Ovary (tissue), 9 donors: ENCODE results near the gene DDR1. TPM values are rescaled to one million over a fixed set of nuclear protein-coding genes. Genes with fewer than 3 reads are reported as not detected.
A peak's percentile ranks its signal among the peaks of the same experiment; 100 is the strongest.

Source experiments
- DNase-seq, 5 donors: peaks; one replicate each; pipeline ENCODE4 v3.0.0-alpha.2; 2019 to 2020
- H3K27ac ChIP-seq, 2 donors: fragments of 200-600 bp; one replicate each; pipeline versions ENCODE4 v1.5.1 to v1.8.0; 2019 to 2022
- H3K27me3 ChIP-seq: fragments of 200-600 bp; one replicate; pipeline ENCODE4 v1.8.0; 2022
- H3K36me3 ChIP-seq: fragments of 200-600 bp; sonication (generic); one replicate; pipeline ENCODE4 v1.5.1; 2019
- H3K4me1 ChIP-seq: one replicate; pipeline ENCODE4 v1.8.1; 2013; ENCODE audit warnings: mild to moderate bottlenecking, moderate library complexity; ENCODE audit not compliant: insufficient read depth
- H3K4me3 ChIP-seq: fragments of 200-600 bp; sonication (generic); one replicate; pipeline ENCODE4 v1.5.1; 2017
- H3K9me3 ChIP-seq, 2 donors: fragments of 200-600 bp in 1 of 2; sonication (generic) in 1 of 2; one replicate each; pipeline versions ENCODE4 v1.5.1 to v1.8.1; 2013 to 2019; ENCODE audit warnings: mild to moderate bottlenecking in 1 of 2, moderate library complexity in 1 of 2
- EP300 ChIP-seq: sonication (generic); formaldehyde crosslinking; IDR thresholded peaks from one replicate; pipeline ENCODE4 v1.6.1; 2017; ENCODE audit warnings: antibody characterized with exemption
- POLR2A ChIP-seq: fragments of 450-650 bp; IDR thresholded peaks from one replicate; pipeline ENCODE4 v1.6.1; 2017; ENCODE audit warnings: antibody characterized with exemption, mild to moderate bottlenecking, moderate library complexity
- WGBS, 3 donors: extraction: QIAGEN DNeasy Blood & Tissue Kit in 1 of 3; methylation state at CpG; one replicate each; pipeline versions ENCODE4 v1.1.5 to v1.1.7; 2013 to 2017; 5-methylcytosine and 5-hydroxymethylcytosine counted together
- intact Hi-C, 4 donors: fragments of 100-400 bp; cut with DNase I; formaldehyde crosslinking; loops; one replicate each; pipeline versions ENCODE4 v1.11.0 to v1.15.1; 2022 to 2023
- polyA plus RNA-seq, 2 donors: library from polyadenylated mRNA; stranded (reverse); fragments of 200-250 nt in 1 of 2; fragments of 350-450 nt in 1 of 2; fragmentation: Illumina TruSeq in 1 of 2; extraction: RNeasy Lipid Tissue Mini Kit (QIAGEN cat#74804) in 1 of 2; gene quantifications; one replicate each; pipeline ENCODE4 v1.2.3, GENCODE V29; 2013 to 2014
- total RNA-seq, 7 donors: library from RNA; depleted of rRNA in 2 of 7; stranded (reverse); fragments of >200 nt in 2 of 7; fragmentation: NEBNext Ultra II Directional in 3 of 7; extraction: Animal tissue kit (Norgen Biotek cat#: 25700) in 3 of 7; gene quantifications; one replicate each; pipeline versions ENCODE4 v1.1.0 to v1.2.4, GENCODE V29; 2016 to 2023
- TF ChIP-seq, protein P1 (sequence below), 3 donors: fragments of 450-650 bp in 2 of 3; fragments of 200-600 bp in 1 of 3; IDR thresholded peaks; one replicate each; pipeline versions ENCODE4 v1.5.1 to v1.8.0; 2016 to 2022; ENCODE audit warnings: antibody characterized with exemption in 3 of 3, mild to moderate bottlenecking in 1 of 3
- donor health status: DM: no; HTN: no; CAD: no; lungs with moderate emphysema.
- donor health status: DM: no; HTN: no; CAD: no.
- donor health status: Bipolar disorder and iron deficiency.
- donor health status: DM: yes; HTN: yes; CAD: no.
- donor health status: DM: no; HTN: no; CAD: no.
- donor health status: DM: yes; HTN: yes; CAD: no.

Gene DDR1
- total and polyA plus RNA-seq, 9 donors = 20.1 to 116 (median 64.5) TPM

DNA sequence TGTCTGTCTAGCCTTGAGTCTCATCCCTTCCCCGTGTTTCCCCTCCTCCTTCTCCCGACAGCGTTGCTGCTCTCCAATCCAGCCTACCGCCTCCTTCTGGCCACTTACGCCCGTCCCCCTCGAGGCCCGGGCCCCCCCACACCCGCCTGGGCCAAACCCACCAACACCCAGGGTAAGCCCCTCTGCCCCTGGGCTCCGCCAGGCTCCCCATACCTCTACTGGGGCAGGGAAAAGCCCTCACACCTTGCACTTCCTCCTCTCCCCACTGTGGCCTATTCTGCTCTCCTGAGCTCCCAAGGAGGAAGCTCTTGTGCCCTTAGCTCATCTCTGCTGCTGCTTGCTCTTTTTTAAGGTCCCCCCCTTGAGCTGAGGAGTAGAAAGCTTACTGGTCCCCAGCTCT is 11.0 kb downstream of the DDR1 start:
- WGBS, 3 donors = 71 to 78% (median 77%) methylated on average over 10 of the region's 10 CpGs
- TF ChIP-seq, protein P1, sequence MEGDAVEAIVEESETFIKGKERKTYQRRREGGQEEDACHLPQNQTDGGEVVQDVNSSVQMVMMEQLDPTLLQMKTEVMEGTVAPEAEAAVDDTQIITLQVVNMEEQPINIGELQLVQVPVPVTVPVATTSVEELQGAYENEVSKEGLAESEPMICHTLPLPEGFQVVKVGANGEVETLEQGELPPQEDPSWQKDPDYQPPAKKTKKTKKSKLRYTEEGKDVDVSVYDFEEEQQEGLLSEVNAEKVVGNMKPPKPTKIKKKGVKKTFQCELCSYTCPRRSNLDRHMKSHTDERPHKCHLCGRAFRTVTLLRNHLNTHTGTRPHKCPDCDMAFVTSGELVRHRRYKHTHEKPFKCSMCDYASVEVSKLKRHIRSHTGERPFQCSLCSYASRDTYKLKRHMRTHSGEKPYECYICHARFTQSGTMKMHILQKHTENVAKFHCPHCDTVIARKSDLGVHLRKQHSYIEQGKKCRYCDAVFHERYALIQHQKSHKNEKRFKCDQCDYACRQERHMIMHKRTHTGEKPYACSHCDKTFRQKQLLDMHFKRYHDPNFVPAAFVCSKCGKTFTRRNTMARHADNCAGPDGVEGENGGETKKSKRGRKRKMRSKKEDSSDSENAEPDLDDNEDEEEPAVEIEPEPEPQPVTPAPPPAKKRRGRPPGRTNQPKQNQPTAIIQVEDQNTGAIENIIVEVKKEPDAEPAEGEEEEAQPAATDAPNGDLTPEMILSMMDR (IDR thresholded peaks at IDR 0.05) = no peak
- TF ChIP-seq EP300 (no peak), POLR2A (no peak)
- no peaks in the 10 kb centered on the region for H3K9me3 ChIP-seq
- peak in 2 of 5 donors; percentile 12 to 19 for DNase-seq
- H3K4me1 ChIP-seq = no peaks in the 10 kb centered on the region
- H3K4me3 ChIP-seq = no peak overlapping the region
- intact Hi-C loops = no loop called here
- no peaks in the 10 kb centered on the region for H3K27me3 ChIP-seq
- H3K36me3 ChIP-seq = no peaks in the 10 kb centered on the region
- H3K27ac ChIP-seq = no peak overlapping the region

DNA sequence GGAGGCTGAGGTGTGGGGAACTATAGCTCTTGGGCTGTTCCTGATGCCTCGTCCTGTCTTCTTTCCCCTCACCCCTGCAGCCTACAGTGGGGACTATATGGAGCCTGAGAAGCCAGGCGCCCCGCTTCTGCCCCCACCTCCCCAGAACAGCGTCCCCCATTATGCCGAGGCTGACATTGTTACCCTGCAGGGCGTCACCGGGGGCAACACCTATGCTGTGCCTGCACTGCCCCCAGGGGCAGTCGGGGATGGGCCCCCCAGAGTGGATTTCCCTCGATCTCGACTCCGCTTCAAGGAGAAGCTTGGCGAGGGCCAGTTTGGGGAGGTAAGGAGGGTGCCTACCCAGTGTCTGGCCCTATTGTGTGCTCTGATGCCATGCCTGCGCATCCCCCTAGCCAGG is 12.2 kb downstream of the DDR1 start:
- intact Hi-C loops = no loop called here
- no peaks in the 10 kb centered on the region for H3K4me1 ChIP-seq
- WGBS, 3 donors = 90 to 95% (median 94%) methylated on average over 13 of the region's 13 CpGs
- H3K36me3 ChIP-seq = no peaks in the 10 kb centered on the region
- no peak for TF ChIP-seq EP300
- H3K9me3 ChIP-seq = no peaks in the 10 kb centered on the region
- no peaks in the 10 kb centered on the region for H3K27me3 ChIP-seq
- peak in 1 of 5 donors; percentile 15 for DNase-seq
- H3K27ac ChIP-seq = no peak overlapping the region
- no peak overlapping the region for H3K4me3 ChIP-seq

- no peaks in the 10 kb centered on the region for H3K27me3 ChIP-seq
- no peak overlapping the region for H3K4me3 ChIP-seq
- H3K4me1 ChIP-seq = no peaks in the 10 kb centered on the region
- no peak overlapping the region for H3K27ac ChIP-seq
- no peaks in the 10 kb centered on the region for H3K36me3 ChIP-seq
- no peak for DNase-seq
- WGBS, 3 donors = 82 to 84% (median 83%) methylated on average over 16 of the region's 16 CpGs
- intact Hi-C loops = no loop called here
- no peaks in the 10 kb centered on the region for H3K9me3 ChIP-seq
- TF ChIP-seq, protein P1 (IDR thresholded peaks at IDR 0.05) = no peak
- TF ChIP-seq EP300 = no peak
- no peak for TF ChIP-seq POLR2A
Measured at GRCh38 chr6:30897882-30898281, 13.6 kb downstream of the DDR1 start.

GRCh38 chr6:30898750-30899360 is 14.5 kb downstream of the DDR1 start:
- Histone ChIP-seq H3K4me1 (no peaks in the 10 kb centered on the region), H3K36me3 (no peaks in the 10 kb centered on the region), H3K27me3 (no peaks in the 10 kb centered on the region), H3K9me3 (no peaks in the 10 kb centered on the region), H3K4me3 (no peak overlapping the region), H3K27ac (no peak overlapping the region)
- no peak for DNase-seq
- TF ChIP-seq, protein P1 (IDR thresholded peaks at IDR 0.05) = no peak
- TF ChIP-seq POLR2A (no peak), EP300 (no peak)
- intact Hi-C loops = no loop called here
- WGBS, 3 donors = 58 to 61% (median 60%) methylated on average over 23 of the region's 23 CpGs

GRCh38 chr6:30900863-30901417 is 16.6 kb downstream of the DDR1 start:
- H3K27me3 ChIP-seq = no peaks in the 10 kb centered on the region

More at GRCh38 chr6:30900863-30901417, 16.6 kb downstream of the DDR1 start:
- Histone ChIP-seq H3K4me3 (no peak overlapping the region), H3K4me1 (no peaks in the 10 kb centered on the region), H3K36me3 (no peaks in the 10 kb centered on the region), H3K27ac (no peak overlapping the region), H3K9me3 (no peaks in the 10 kb centered on the region)
- TF ChIP-seq EP300 (no peak), POLR2A (no peak)
- TF ChIP-seq, protein P1 (IDR thresholded peaks at IDR 0.05) = no peak
- intact Hi-C loops = no loop called here
- DNase-seq = no peak
- WGBS, 3 donors = 67 to 73% (median 68%) methylated on average over 1 of the region's 1 CpG
